GM12878 (cell line): ENCODE results near the gene AGAP1. TPM values are rescaled to one million over a fixed set of nuclear protein-coding genes. Genes with fewer than 3 reads are reported as not detected.

ENCODE experiments used
- ATAC-seq: fragments of 200-7000 bp; cut with Tn5 transposase; 3 replicates; pipeline ENCODE4 v1.9.1; 2020; ENCODE audit warnings: mild to moderate bottlenecking, moderate library complexity
- BruUV-seq: library from RNA; stranded (reverse); fragments of 400-500 nt; replicated peaks from 2 replicates; lab custom pipeline; 2021; lab: Mats Ljungman, UMichigan
- CTCF ChIA-PET: fragments of 300-600 bp; sonication (Branson Sonifier 250); formaldehyde crosslinking; extraction: SDS; loops from one replicate; lab custom pipeline; 2021; ENCODE audit warnings: inconsistent platforms; lab: Yijun Ruan, JAX
- POLR2A ChIA-PET: fragments of 350-600 bp; formaldehyde crosslinking; extraction: SDS; loops from one replicate; lab custom pipeline; 2021; ENCODE audit warnings: inconsistent platforms; lab: Charles Lee
- RAD21 ChIA-PET: fragments of 300-600 bp; sonication (Branson Sonifier 250); formaldehyde crosslinking; loops from one replicate; lab custom pipeline; 2023; ENCODE audit warnings: antibody characterized with exemption; ENCODE audit not compliant: unreplicated experiment; lab: Charles Lee
- SMC1A ChIA-PET: fragments of 300-600 bp; sonication (Branson Sonifier 250); formaldehyde crosslinking; loops from one replicate; lab custom pipeline; 2023; ENCODE audit not compliant: unreplicated experiment, uncharacterized antibody; lab: Charles Lee
- DNase-seq: peaks from one replicate; pipeline ENCODE4 v3.0.0-alpha.2; 2011; ENCODE audit warnings: low read depth, low spot score
- FAIRE-seq: peaks from 3 replicates; lab custom pipeline; 2011; peaks lifted over from hg19 to GRCh38; lab: Jason Lieb, UNC
- H2AFZ ChIP-seq: 2 replicates; pipeline ENCODE4 v1.6.0; 2011; ENCODE audit warnings: low read depth, low read length, control low read depth; ENCODE audit not compliant: control insufficient read depth
- H3K27ac ChIP-seq: 2 replicates; pipeline ENCODE4 v1.5.1; 2011; ENCODE audit warnings: control low read depth; ENCODE audit not compliant: control insufficient read depth, insufficient read depth
- H3K27me3 ChIP-seq, 2 experiments: replicated peaks in 1 of 2; 2 replicates each; pipeline versions ENCODE4 v1.6.0 to v1.6.1; 2011; ENCODE audit warnings: low read length in 1 of 2; ENCODE audit not compliant: control insufficient read depth in 2 of 2, insufficient read depth in 2 of 2
- H3K36me3 ChIP-seq, 2 experiments: 2 replicates each; pipeline ENCODE4 v1.5.1; 2011; ENCODE audit warnings: low read length in 1 of 2; ENCODE audit not compliant: control insufficient read depth in 2 of 2, insufficient read depth in 2 of 2
- H3K4me1 ChIP-seq: 2 replicates; pipeline ENCODE4 v1.6.1; 2011; ENCODE audit warnings: mild to moderate bottlenecking, low read length, moderate library complexity, mixed read lengths; ENCODE audit not compliant: control insufficient read depth, insufficient read depth
- H3K4me2 ChIP-seq: 2 replicates; pipeline ENCODE4 v1.6.0; 2011; ENCODE audit warnings: control low read depth; ENCODE audit not compliant: control insufficient read depth, insufficient read depth
- H3K4me3 ChIP-seq: fragments of 200-600 bp; sonication (generic); 2 replicates; pipeline ENCODE4 v1.5.1; 2016
- H3K79me2 ChIP-seq: 2 replicates; pipeline ENCODE4 v1.6.0; 2011; ENCODE audit warnings: low read length; ENCODE audit not compliant: control insufficient read depth, insufficient read depth
- H3K9ac ChIP-seq: 2 replicates; pipeline ENCODE4 v1.8.0; 2011; ENCODE audit warnings: low read length, control low read depth, mixed read lengths; ENCODE audit not compliant: control insufficient read depth, insufficient read depth
- H3K9me3 ChIP-seq: replicated peaks from 3 replicates; pipeline ENCODE4 v1.5.1; 2011; ENCODE audit warnings: mild to moderate bottlenecking, low read length; ENCODE audit not compliant: control insufficient read depth, insufficient read depth
- H4K20me1 ChIP-seq: 2 replicates; pipeline ENCODE4 v1.6.0; 2011; ENCODE audit not compliant: control insufficient read depth, insufficient read depth
- CEBPB ChIP-seq, 2 experiments: fragments of 150-350 bp in 1 of 2; IDR thresholded peaks; 2 replicates each; pipeline ENCODE4 v1.6.1; 2012 to 2014; ENCODE audit warnings: low read depth in 2 of 2, low read length in 2 of 2, borderline replicate concordance in 1 of 2, inconsistent platforms in 1 of 2
- CHD2 ChIP-seq: IDR thresholded peaks from 2 replicates; pipeline ENCODE4 v1.6.1; 2011; ENCODE audit warnings: low read depth, low read length, improper control_type of control experiment, borderline replicate concordance
- ESRRA ChIP-seq: IDR thresholded peaks from 2 replicates; pipeline ENCODE4 v1.6.1; 2012; ENCODE audit warnings: mild to moderate bottlenecking, low read length, improper control_type of control experiment
- GABPA ChIP-seq: IDR thresholded peaks from 2 replicates; pipeline ENCODE4 v1.6.1; 2014; ENCODE audit warnings: antibody characterized with exemption, low read depth, mild to moderate bottlenecking, inconsistent platforms
- IRF3 ChIP-seq: fragments of 450-650 bp; IDR thresholded peaks from 2 replicates; pipeline ENCODE4 v1.6.1; 2014; ENCODE audit warnings: mild to moderate bottlenecking
- NBN ChIP-seq: fragments of 450-650 bp; IDR thresholded peaks from 2 replicates; pipeline ENCODE4 v1.6.1; 2016
- NKRF ChIP-seq: fragments of 450-650 bp; conservative IDR thresholded peaks from 2 replicates; pipeline ENCODE4 v1.6.1; 2017; ENCODE audit warnings: mild to moderate bottlenecking, moderate library complexity
- SPI1 ChIP-seq: IDR thresholded peaks from 2 replicates; pipeline ENCODE4 v1.6.1; 2011; ENCODE audit warnings: low read depth, mild to moderate bottlenecking, low read length, moderate library complexity, borderline replicate concordance; ENCODE audit not compliant: insufficient read depth
- WGBS: methylation state at CpG from one replicate; pipeline ENCODE4 v1.1.6; 2016; ENCODE audit warnings: low lambda C conversion rate; ENCODE audit not compliant: insufficient replicate concordance, insufficient coverage; ENCODE audit errors: missing lambda C conversion rate; 5-methylcytosine and 5-hydroxymethylcytosine counted together
- in situ Hi-C: fragments of 300-500 bp; cut with MboI; formaldehyde crosslinking; loops from 9 replicates; pipeline ENCODE4 v1.14.3; 2018; ENCODE audit warnings: mixed read lengths
- intact Hi-C: fragments of 100-400 bp; cut with micrococcal nuclease; formaldehyde crosslinking; loops from one replicate; pipeline ENCODE4 v1.14.2; 2022; ENCODE audit not compliant: unreplicated experiment
- polyA plus RNA-seq, 11 experiments: library from polyadenylated mRNA; depleted of rRNA in 4 of 11; unstranded in 6 of 11; stranded (reverse) in 5 of 11; fragments of >200 nt; fragmentation: Nextera tagmentation in 4 of 11; fragmentation: Illumina TruSeq in 1 of 11; extraction: Ambion mirVana in 4 of 11; extraction: Trizol in 1 of 11; gene quantifications; 1 replicate in 1 of 11; 2 replicates in 10 of 11; pipeline versions ENCODE4 v1.2.1 to v1.2.3, GENCODE V29; 2011 to 2016; ENCODE audit warnings: inconsistent platforms in 2 of 11, missing spikeins in 2 of 11, low read depth in 1 of 11
- total RNA-seq, 4 experiments: library from RNA; depleted of rRNA in 3 of 4; stranded (reverse); fragments of >200 nt in 3 of 4; fragmentation: Illumina TruSeq in 1 of 4; extraction: Trizol in 1 of 4; gene quantifications; 2 replicates each; pipeline versions ENCODE4 v1.2.1 to v1.2.3, GENCODE V29; 2013 to 2021

AGAP1 gene
- total and polyA plus RNA-seq, 10 of the 15 experiments (the other 5 are each of a cell fraction or from before 2014, with no cell fraction given), result 0.05 to 0.15 (median 0.06) TPM; not detected in 7

- FAIRE-seq (no peak), ATAC-seq (no peak), DNase-seq (no peak)
- Histone ChIP-seq H2AFZ (no peak overlapping the region; the same call in 1 of the 2 replicates), H3K4me3 (no peak overlapping the region), H4K20me1 (no peaks in the 10 kb centered on the region), H3K27ac (peak overlapping the region; percentile 44), H3K36me3 (no peaks in the 10 kb centered on the region), H3K4me1 (peaks cover 15% of the 10 kb centered on the region), H3K9ac (no peak overlapping the region), H3K9me3 (no peaks in the 10 kb centered on the region; the same call in 1 of the 3 replicates), H3K4me2 (peak overlapping the region; percentile 55; the same call in 1 of the 2 replicates), H3K79me2 (no peaks in the 10 kb centered on the region), H3K27me3 (no peaks in the 10 kb centered on the region)
- TF ChIP-seq GABPA (no peak), NBN (no peak), ESRRA (no peak), SPI1 (peak; percentile 68; the same call in 1 of the 2 replicates), CEBPB (IDR thresholded peaks at IDR 0.05; ENCODE audit: borderline replicate concordance in 1 of 2, low read depth in 2 of 2, low read length in 2 of 2) (no peak), CHD2 (no peak), IRF3 (no peak), NKRF (no peak)
- SMC1A ChIA-PET, result no interaction called here
- RAD21 ChIA-PET, result no interaction called here
- intact Hi-C loops, result no loop called here
- CTCF ChIA-PET, result no interaction called here
- in situ Hi-C loops, result no loop called here
- WGBS, result 0% methylated on average over 7 of the region's 7 CpGs
- no TSS peak for BruUV-seq
- POLR2A ChIA-PET, result no interaction called here
These were observed 76.0 kb downstream of the AGAP1 start for GRCh38 chr2:235569837-235570236.
